GM18951 (cell line): ENCODE results near the gene RITA1.

ENCODE experiments used
- POLR2A ChIP-seq: IDR thresholded peaks from 4 replicates; pipeline ENCODE4 v1.6.1; 2011; ENCODE audit warnings: mild to moderate bottlenecking; ENCODE audit not compliant: insufficient read length, insufficient read depth; ENCODE audit errors: extremely low read depth
- in situ Hi-C: fragments of 300-500 bp; cut with MboI; formaldehyde crosslinking; loops from one replicate; pipeline ENCODE4 v1.12.0; 2022; ENCODE audit warnings: low sequenced_read_pairs, mixed read lengths, inconsistent platforms; ENCODE audit not compliant: unreplicated experiment

Gene RITA1

DNA sequence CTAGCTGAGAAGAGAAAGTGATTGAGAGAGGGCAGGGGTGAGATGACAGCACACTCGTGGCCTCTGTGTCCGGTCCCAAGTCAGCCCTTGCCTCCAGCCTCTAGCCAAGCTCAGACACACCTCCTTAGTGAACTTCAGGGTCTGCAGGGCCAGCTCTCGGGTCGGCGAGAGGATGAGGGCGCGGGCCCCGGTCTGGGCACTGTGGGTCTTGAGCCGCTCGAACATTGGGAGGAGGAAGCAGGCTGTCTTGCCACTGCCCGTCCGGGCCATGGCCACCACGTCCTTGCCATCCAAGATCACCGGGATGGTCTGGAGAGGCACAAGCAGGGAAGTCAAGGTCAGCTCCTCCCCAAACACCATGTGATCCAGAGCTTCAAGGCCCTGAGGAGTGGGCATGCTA is 6.5 kb upstream of the RITA1 start:
- in situ Hi-C loops, result no loop called here

DNA sequence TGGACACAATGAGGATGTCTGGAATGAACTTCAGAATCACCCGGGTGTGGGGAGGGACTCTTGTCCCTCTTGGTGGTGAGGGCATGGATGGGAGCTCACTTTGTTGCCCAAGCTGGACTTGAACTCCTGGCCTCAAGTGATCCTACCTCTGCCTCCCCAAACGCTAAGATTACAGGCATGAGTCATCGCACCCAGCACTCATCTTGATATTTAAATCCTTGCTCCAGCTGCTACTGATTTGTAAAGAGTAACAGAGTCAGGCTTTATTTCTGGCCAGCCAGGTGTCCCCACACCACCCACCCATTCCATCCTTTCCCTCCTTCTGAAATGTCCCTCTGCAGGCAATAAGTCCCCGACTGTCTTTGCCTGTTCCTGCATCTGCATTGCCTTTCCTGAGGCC is 5.2 kb upstream of the RITA1 start:
- TF ChIP-seq POLR2A, result no peak
- in situ Hi-C loops, result no loop called here

More for the DNA sequence above, 6.5 kb upstream of the RITA1 start:
- TF ChIP-seq POLR2A, result no peak

DNA sequence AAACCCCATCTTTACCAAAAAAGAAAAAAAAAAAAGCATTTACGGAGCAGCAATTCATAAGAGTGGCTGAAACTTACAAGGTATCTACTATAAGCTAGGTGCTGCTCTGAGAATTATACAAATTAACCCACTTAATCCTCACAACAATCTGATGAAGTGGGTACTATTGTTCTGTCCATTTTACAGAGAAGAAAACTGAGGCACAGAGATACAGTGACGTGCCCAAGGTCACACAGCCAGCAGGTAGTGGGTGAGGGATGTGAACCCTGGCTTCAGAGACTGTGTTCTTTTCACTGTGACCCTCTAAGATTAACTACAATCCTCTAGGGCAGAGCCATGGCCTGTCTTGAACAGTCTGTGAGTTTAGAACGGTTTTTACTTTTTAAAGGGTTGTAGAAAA is 3.5 kb upstream of the RITA1 start:
- in situ Hi-C loops, result no loop called here

DNA sequence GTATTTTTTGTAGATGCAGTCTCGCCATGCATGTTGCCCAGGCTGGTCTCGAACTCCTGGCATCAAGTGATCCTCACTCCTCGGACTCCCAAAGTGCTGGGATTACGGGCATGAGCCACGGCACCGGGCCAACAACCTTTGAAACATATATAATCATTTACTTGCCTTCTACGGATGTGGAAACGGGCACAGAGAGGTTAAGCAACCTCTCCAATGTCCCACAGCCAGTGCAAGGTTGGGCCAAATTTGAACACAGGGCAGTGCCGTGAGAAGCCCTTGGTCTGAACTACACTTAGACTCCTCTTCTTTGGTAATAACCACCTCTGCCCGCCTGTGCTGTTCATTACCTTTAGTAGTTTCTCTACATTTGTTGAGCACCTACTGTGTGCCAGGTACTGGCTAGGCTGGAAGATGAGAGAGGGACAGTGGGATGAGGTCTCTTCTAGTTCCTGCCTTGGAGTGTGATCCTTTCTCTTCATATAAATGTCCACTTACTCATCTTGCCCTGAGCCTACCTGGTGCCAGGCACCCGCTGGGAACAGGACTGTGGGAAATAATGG is 2.4 kb upstream of the RITA1 start:
- in situ Hi-C loops, result no loop called here
- no peak for TF ChIP-seq POLR2A

More for the DNA sequence above, 3.5 kb upstream of the RITA1 start:
- no peak for TF ChIP-seq POLR2A

DNA sequence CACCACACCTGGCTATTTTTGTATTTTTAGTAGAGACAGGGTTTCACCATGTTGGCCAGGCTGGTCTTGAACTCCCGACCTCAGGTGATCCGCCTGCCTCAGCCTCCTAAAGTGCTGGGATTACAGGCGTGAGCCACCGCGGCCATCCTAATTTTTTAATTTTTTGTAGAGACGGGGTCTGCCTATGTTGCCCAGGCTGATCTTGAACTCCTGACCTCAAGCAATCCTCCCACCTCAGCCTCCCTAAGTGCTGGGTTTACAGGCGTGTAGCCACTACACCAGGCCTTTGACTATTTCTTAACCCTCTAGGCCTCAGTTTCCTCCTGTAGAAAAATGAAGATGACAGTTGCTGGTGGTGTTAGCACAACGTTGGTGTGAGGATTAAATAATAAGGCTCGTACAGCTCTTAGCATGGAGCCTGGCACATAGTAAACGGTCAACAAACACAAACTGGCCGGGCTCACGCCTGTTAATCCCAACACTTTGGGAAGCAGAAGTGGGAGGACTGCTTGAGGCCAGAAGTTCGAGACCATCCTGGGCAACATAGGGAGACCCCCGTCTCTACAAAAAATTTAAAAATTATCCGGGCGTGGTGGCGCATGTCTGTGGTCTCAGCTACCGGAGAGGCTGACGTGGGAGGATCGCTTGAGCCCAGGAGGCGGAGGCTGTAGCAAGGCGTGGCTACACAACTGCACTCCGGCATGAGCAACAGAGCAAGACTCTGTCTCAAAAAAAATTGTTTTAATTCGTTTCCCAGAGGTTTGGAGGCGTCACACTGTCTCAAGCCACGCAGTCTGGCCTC is 1.2 kb upstream of the RITA1 start:
- TF ChIP-seq POLR2A, result no peak
- in situ Hi-C loops, result no loop called here

DNA sequence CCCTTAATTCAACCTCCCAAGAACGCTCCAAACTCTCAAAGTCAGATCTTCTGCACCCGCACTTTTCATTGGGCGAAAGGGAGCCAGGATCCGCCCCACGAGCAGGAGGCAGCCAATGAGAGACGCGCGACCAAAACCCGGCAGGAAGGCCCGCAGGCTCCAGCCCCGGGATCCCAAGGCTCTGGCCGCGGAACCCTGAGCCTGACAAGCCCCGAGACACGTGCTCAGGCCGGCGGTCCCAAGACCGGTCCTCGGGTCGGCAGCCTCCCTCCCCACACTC is 681 bp upstream of the RITA1 start:
- peak; percentile 29 for TF ChIP-seq POLR2A
- in situ Hi-C loops, result no loop called here

DNA sequence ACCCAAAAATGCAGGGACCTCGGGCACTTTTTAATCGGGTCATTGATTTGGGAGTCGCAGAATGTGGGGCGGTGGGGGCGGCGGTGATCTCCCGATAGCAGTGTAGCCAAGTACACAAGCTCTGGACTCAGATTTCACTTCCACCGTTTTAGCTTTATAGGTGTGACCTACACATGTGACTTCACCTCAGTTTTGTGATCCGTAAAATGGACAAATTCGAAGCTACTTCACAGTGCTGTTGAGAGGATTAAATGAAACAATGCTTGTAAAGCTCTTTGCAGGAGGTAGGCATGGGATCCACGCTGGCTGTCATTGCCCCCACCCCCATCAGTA is 478 bp downstream of the RITA1 start:
- in situ Hi-C loops, result no loop called here
- TF ChIP-seq POLR2A, result no peak

DNA sequence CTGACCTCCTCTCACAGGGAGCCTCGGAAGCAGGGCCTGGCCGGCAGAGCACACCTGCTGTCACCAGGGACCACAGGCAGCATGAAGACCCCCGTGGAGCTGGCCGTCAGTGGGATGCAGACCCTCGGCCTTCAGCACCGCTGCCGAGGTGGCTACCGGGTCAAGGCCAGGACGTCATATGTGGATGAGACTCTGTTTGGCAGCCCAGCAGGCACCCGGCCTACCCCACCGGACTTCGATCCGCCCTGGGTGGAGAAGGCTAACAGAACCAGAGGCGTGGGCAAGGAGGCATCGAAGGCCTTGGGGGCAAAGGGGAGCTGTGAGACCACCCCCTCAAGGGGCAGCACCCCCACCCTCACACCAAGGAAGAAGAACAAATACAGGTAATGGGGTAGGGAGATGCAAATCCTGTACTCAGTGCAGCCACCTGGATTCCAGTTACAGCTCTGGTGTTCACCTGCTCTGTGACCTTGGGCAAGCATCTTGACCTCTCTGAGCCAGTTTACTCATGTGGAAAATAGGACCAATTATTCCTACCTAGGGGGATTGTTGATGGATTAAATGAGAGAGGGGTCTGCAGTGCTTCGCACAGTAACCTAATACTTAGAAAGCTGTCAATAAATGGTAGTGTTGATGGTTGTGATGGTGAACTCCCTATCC is 1.3 kb downstream of the RITA1 start:
- no peak for TF ChIP-seq POLR2A
- in situ Hi-C loops, result no loop called here

DNA sequence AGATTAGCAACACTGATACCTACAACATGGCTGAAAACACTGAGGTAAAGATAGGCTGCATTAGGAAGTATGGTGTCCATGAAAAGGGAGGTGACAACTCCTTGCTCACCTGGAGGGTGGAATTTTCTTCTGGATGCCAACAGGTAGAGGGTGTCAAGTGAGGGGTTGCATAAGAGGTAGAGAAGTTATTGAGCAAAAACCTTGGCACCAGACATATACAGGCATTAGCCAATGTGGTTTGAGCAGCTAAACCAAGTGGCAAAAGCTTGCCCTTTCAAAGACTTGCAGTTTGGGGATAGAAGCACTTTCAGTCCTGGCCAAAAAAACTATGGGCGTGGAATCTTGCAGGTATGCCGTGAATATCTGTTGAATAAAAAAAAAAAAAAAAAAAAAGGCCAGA is 3.8 kb downstream of the RITA1 start:
- TF ChIP-seq POLR2A, result no peak
- in situ Hi-C loops, result no loop called here

DNA sequence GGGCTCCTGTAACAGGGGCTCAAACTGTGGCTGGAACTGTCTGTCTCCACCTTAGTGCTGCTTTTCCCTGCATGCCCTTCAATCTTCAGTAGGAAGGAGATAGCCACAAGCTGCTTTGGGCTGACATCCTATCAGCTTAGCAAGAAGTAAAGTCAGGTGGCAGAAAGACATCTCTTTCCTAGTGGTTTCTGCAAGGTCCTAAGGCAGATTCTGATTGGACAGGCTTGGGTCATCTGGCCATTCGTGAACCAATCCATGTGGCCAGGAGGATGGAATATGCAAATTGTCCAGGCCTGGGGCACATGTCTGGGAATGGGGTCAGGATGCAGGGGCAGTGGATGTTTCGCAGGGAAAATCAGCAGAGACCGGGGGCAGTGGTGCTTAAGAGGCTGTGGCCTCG is 5.2 kb downstream of the RITA1 start:
- no peak for TF ChIP-seq POLR2A
- in situ Hi-C loops, result loop anchor here (10.0 kb wide), 1 partner anchor 224 kb away; no protein-coding TSS in a partner anchor

DNA sequence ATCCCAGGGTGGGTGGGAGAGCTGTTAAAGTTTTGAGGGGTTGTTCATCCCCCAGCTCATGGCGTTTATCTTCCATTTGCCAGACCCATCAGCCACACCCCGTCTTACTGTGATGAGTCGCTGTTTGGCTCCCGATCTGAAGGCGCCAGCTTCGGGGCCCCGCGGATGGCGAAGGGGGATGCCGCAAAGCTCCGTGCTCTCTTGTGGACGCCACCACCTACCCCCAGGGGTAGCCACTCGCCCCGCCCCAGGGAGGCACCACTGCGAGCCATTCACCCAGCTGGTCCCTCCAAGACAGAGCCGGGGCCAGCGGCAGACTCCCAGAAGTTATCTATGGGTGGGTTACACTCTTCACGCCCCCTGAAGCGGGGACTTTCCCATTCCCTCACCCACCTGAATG is 5.7 kb downstream of the RITA1 start:
- no peak for TF ChIP-seq POLR2A
- in situ Hi-C loops, result loop anchor here (10.0 kb wide), 1 partner anchor 224 kb away; no protein-coding TSS in a partner anchor

DNA sequence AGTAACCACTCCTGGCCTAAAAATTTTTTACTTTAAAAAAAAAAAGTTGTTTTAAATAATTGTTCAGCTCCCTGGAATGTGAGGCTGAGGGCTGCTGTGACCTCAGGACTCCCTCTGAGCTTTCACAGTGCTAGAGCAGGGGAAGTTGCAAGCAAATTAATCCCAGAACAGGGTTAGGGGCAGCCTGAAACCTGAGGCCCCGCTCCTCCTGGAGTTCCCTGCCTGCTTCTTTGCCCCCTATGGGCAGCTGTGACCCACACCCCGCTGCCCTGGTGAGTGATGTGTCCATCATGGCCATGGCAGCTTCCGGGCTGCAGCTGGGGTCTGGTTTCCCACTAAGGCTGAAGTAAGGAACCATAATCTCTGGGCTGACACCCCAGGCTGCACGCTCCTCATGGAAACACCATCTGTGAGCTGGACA is 9.5 kb downstream of the RITA1 start:
- in situ Hi-C loops, result loop anchor here (10.0 kb wide), 1 partner anchor 220 kb away; no protein-coding TSS in a partner anchor
- TF ChIP-seq POLR2A, result no peak

DNA sequence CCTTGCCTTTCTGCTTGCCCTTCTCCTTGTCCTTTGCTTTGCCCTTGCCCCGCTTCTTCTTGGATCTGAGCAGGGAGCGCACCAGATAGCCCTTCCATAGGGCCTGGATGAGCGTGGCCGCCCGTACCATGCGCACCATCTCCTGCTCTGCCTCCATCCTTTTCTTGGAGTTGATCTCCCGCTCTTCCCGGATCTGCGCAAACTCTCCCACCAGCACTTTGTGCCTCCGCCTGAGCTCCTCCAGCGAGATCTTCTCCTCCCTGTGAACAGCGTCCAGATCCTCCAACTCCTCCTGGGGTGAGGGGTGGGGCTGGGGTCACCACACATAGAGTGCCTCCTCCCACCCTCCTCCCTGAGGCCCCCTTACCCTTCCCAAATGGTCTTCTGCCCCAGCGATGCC is 10.1 kb downstream of the RITA1 start:
- in situ Hi-C loops, result loop anchor here (10.0 kb wide), 1 partner anchor 219 kb away; no protein-coding TSS in a partner anchor
- TF ChIP-seq POLR2A, result no peak

DNA sequence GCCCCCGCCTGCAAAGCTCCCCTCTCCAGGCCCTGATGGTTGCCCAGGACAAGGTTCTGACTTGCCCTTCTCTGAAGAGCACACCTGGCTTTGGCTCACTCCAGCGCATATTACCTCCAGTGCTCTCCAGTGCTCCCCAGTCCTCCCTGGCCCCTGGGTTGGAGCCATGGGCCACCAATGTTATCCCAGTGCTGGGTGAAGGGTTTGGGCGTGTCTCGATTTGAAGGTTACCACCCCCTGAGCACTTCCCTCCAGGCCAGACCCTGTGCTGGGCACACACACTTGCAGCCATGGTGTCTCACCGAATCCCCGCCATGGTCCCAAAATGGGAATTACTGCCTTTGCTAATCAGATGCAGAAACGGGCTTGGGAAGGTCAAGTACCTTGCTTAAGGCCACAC is 11.1 kb downstream of the RITA1 start:
- TF ChIP-seq POLR2A, result no peak
- in situ Hi-C loops, result loop anchor here (10.0 kb wide), 1 partner anchor 218 kb away; no protein-coding TSS in a partner anchor
